KMS-11 (cell line): ENCODE measurements around the gene CMIP.

Experiments
- H2AFZ ChIP-seq: fragments of 200-600 bp; sonication (generic); 2 replicates; pipeline ENCODE4 v1.6.1; 2016; ENCODE audit warnings: antibody characterized with exemption, mixed run types, low read depth
- H3K27ac ChIP-seq: fragments of 200-600 bp; sonication (generic); 2 replicates; pipeline ENCODE4 v1.6.1; 2016; ENCODE audit warnings: mild to moderate bottlenecking, mixed run types
- H3K27me3 ChIP-seq: fragments of 200-600 bp; sonication (generic); 2 replicates; pipeline ENCODE4 v1.6.1; 2017; ENCODE audit warnings: mild to moderate bottlenecking, low read depth, mixed run types, moderate library complexity; ENCODE audit not compliant: insufficient read depth
- H3K36me3 ChIP-seq: fragments of 200-600 bp; sonication (generic); 2 replicates; pipeline ENCODE4 v1.6.1; 2017; ENCODE audit warnings: mild to moderate bottlenecking, mixed run types; ENCODE audit not compliant: insufficient read depth
- H3K4me1 ChIP-seq: fragments of 200-600 bp; sonication (generic); 2 replicates; pipeline ENCODE4 v1.6.1; 2016; ENCODE audit warnings: mild to moderate bottlenecking, low read depth, mixed run types; ENCODE audit not compliant: poor library complexity, severe bottlenecking
- H3K4me2 ChIP-seq: fragments of 200-600 bp; sonication (generic); 2 replicates; pipeline ENCODE4 v1.7.0; 2016; ENCODE audit warnings: mild to moderate bottlenecking, mixed run types
- H3K4me3 ChIP-seq: fragments of 200-600 bp; sonication (generic); IDR thresholded peaks from 2 replicates; pipeline ENCODE4 v1.6.1; 2017; ENCODE audit warnings: low read depth, low read length, mixed read lengths; ENCODE audit not compliant: insufficient read depth
- H3K79me2 ChIP-seq: fragments of 200-600 bp; sonication (generic); 2 replicates; pipeline ENCODE4 v1.6.1; 2016; ENCODE audit warnings: low read depth, mixed run types; ENCODE audit not compliant: insufficient read depth
- H3K9ac ChIP-seq: fragments of 200-600 bp; sonication (generic); 2 replicates; pipeline ENCODE4 v1.6.1; 2016; ENCODE audit warnings: mild to moderate bottlenecking, mixed run types
- H4K20me1 ChIP-seq: fragments of 200-600 bp; sonication (generic); 2 replicates; pipeline ENCODE4 v1.6.1; 2016; ENCODE audit warnings: mild to moderate bottlenecking, mixed run types; ENCODE audit not compliant: insufficient read depth
- TF ChIP-seq, protein P1 (sequence below): fragments of 200-600 bp; sonication (generic); conservative IDR thresholded peaks from 2 replicates; pipeline ENCODE4 v1.6.1; 2017; ENCODE audit warnings: low read depth, mild to moderate bottlenecking, antibody characterized with exemption, low read length, moderate library complexity, mixed read lengths

The CMIP gene

DNA sequence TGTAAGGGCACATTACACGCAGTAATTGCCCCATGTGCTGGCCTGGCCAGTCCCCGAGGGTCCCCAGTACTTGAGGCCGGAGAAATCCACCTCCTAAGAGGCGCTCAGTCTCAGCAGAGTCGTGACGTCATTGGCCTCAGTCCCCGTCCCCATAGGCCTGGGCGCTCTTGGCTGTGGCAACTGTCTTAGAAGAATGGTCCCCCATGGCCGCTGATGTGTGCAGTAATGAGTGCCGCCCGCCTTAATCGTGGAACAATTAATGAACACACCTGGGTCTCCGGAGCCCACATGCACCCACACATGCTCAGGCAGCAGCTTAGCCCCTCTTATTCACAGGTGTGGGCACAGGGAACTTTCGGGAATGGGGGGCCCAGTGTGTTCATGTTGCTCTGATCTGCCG is 248.0 kb downstream of the CMIP start:
- Histone ChIP-seq H3K36me3 (peaks cover 3% of the 10 kb centered on the region; the same call in 1 of the 2 replicates), H3K4me1 (peaks cover 7% of the 10 kb centered on the region), H3K4me3 (no peak overlapping the region), H2AFZ (no peak overlapping the region), H3K27ac (no peak overlapping the region), H3K9ac (no peak overlapping the region), H4K20me1 (no peaks in the 10 kb centered on the region), H3K27me3 (no peaks in the 10 kb centered on the region), H3K79me2 (peaks cover 2% of the 10 kb centered on the region; the same call in 1 of the 2 replicates), H3K4me2 (no peak overlapping the region)
- TF ChIP-seq, protein P1, sequence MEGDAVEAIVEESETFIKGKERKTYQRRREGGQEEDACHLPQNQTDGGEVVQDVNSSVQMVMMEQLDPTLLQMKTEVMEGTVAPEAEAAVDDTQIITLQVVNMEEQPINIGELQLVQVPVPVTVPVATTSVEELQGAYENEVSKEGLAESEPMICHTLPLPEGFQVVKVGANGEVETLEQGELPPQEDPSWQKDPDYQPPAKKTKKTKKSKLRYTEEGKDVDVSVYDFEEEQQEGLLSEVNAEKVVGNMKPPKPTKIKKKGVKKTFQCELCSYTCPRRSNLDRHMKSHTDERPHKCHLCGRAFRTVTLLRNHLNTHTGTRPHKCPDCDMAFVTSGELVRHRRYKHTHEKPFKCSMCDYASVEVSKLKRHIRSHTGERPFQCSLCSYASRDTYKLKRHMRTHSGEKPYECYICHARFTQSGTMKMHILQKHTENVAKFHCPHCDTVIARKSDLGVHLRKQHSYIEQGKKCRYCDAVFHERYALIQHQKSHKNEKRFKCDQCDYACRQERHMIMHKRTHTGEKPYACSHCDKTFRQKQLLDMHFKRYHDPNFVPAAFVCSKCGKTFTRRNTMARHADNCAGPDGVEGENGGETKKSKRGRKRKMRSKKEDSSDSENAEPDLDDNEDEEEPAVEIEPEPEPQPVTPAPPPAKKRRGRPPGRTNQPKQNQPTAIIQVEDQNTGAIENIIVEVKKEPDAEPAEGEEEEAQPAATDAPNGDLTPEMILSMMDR, result no peak

DNA sequence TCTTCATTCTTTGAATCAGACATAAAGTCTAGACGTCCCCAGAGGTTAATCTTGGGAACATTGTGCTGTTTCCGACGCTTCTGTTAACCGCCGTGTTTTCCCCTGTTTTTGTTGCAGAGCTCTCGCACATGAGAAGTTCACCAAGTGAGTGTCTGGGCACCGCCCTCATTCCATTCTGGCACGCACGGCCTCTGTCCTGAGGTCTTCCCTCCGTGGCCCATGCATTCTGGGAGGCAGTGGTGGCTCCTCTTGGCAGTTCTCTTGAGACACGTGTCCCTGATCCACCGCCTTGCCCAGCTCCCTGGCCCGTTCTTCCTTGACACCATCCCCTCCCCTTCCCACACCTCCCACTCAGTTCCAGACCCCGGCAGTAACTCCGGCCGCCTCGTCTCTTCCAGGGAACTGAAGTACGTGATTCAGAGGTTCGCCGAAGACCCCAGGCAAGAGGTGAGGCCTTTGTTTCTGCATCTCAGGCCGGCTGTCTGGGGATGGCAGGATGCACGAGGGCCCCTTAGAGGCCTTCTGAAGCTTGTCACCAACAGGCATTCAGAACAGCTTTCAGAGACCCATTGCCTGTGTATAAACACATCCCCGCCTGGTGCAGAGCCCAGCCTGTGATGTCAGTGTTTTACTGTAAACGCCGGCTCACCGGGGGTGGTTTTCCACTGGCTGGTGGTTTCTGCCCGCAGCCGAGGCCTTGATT is 248.6 kb downstream of the CMIP start:
- H3K4me2 ChIP-seq, result no peak overlapping the region
- H2AFZ ChIP-seq, result no peak overlapping the region
- H4K20me1 ChIP-seq, result no peaks in the 10 kb centered on the region
- TF ChIP-seq, protein P1, result no peak
- no peaks in the 10 kb centered on the region for H3K27me3 ChIP-seq
- H3K27ac ChIP-seq, result no peak overlapping the region
- no peak overlapping the region for H3K4me3 ChIP-seq
- H3K4me1 ChIP-seq, result peaks cover 7% of the 10 kb centered on the region
- peaks cover 3% of the 10 kb centered on the region; the same call in 1 of the 2 replicates for H3K36me3 ChIP-seq
- H3K9ac ChIP-seq, result no peak overlapping the region
- H3K79me2 ChIP-seq, result no peaks in the 10 kb centered on the region; the same call in 1 of the 2 replicates

DNA sequence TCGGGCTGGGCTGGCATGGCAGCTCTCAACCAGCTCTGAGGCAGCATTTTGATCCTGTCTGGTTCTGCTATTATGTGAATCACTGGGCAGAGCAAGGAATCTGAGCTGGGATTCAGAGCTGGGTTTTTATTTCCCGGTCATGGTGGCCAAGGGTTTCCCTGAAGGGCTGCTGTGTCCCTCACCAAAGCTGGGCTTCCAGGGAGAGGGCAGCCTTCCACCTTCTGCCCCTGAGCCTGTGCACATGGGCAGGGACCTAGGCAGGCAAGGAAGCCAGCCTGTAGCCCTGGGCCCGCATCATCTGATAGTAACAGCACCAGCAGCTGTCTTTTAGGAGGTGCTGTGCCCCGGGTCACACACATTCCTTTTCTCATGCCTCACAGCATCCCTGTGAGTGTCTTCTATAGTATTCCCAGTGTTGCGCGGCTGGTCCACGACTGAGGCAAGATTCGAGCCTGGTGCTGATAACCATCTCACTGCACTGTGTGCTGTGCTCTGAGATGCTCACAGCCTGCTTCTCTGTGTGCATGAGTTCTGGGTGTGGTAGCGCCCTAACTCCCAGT is 249.2 kb downstream of the CMIP start:
- H3K27me3 ChIP-seq, result no peaks in the 10 kb centered on the region
- H4K20me1 ChIP-seq, result no peaks in the 10 kb centered on the region
- TF ChIP-seq, protein P1, result no peak
- H3K9ac ChIP-seq, result no peak overlapping the region
- peaks cover 7% of the 10 kb centered on the region for H3K4me1 ChIP-seq
- no peak overlapping the region for H3K4me3 ChIP-seq
- H3K36me3 ChIP-seq, result peaks cover 3% of the 10 kb centered on the region; the same call in 1 of the 2 replicates
- H2AFZ ChIP-seq, result no peak overlapping the region
- no peak overlapping the region for H3K27ac ChIP-seq
- no peaks in the 10 kb centered on the region; the same call in 1 of the 2 replicates for H3K79me2 ChIP-seq
- no peak overlapping the region for H3K4me2 ChIP-seq

DNA sequence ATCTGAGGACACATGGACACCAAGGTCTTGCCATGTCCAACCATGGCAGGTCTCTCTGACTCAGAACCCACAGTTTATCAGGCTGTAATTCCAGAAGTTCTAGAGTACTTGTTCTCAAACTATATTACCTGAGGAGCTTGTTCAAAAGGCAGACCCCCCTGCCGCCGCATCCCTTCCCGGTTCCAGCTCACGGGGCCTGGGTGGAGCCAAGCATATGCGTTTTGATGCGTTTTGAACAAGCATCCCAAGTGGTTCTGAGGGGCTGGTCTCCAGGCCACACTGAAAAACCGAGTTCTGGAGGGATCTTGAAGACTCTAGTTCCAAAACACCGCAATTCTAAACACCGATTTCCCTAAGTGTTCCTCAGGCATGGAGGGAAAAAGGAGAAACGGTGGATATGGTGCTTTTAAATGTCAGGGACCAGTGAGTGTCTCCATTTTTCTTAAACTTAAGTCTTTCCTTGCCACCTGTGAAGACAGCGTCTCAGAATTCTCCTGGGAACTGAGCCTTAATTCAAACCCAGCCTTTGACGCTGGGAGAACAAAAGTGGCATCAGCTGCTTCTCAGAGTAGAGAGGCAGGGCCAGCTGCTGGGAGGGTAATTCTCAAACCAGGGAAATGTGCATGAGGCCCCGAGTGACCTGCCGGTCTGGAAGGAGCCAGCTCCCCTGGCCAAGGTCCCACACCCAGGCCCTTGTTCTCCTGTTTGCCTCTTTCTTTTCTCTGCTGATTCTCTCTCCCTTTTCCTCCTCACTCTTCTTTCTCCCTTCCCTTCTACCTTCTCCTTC is 250.1 kb downstream of the CMIP start:
- H3K4me2 ChIP-seq, result no peak overlapping the region
- no peak overlapping the region for H3K9ac ChIP-seq
- TF ChIP-seq, protein P1, result no peak
- H3K36me3 ChIP-seq, result peaks cover 3% of the 10 kb centered on the region; the same call in 1 of the 2 replicates
- H3K79me2 ChIP-seq, result no peaks in the 10 kb centered on the region
- no peak overlapping the region for H2AFZ ChIP-seq
- H3K4me3 ChIP-seq, result no peak overlapping the region
- H3K4me1 ChIP-seq, result peaks cover 7% of the 10 kb centered on the region
- no peaks in the 10 kb centered on the region for H3K27me3 ChIP-seq
- no peaks in the 10 kb centered on the region for H4K20me1 ChIP-seq
- H3K27ac ChIP-seq, result no peak overlapping the region
